Nephron (organoid): Measurements from ENCODE around the gene WIPF2.

ENCODE experiments used
- H3K27ac Mint-ChIP-seq, 3 experiments: 2 replicates each; pipeline ENCODE4 v1.8.0; 2020; ENCODE audit warnings: mixed read lengths in 3 of 3, mild to moderate bottlenecking in 2 of 3, moderate library complexity in 1 of 3
- H3K27me3 Mint-ChIP-seq: 2 replicates; pipeline ENCODE4 v1.8.0; 2021; ENCODE audit warnings: low read depth, mild to moderate bottlenecking, moderate library complexity, mixed read lengths
- H3K36me3 Mint-ChIP-seq: 2 replicates; pipeline ENCODE4 v1.8.0; 2020; ENCODE audit warnings: low read depth, mixed read lengths
- H3K4me1 Mint-ChIP-seq: 2 replicates; pipeline ENCODE4 v1.8.0; 2020; ENCODE audit warnings: mixed read lengths
- H3K4me3 Mint-ChIP-seq, 3 experiments: 2 replicates each; pipeline ENCODE4 v1.8.0; 2020; ENCODE audit warnings: mild to moderate bottlenecking in 3 of 3, mixed read lengths in 3 of 3, moderate library complexity in 2 of 3
- H3K9me3 Mint-ChIP-seq: 2 replicates; pipeline ENCODE4 v1.8.0; 2020; ENCODE audit warnings: mixed read lengths
- TF ChIP-seq, protein P1 (sequence below), 3 experiments: fragments of 200-600 bp; sonication (generic); IDR thresholded peaks; one replicate each; pipeline ENCODE4 v1.5.0; 2021; ENCODE audit warnings: antibody characterized with exemption in 3 of 3; ENCODE audit not compliant: unreplicated experiment in 3 of 3

The WIPF2 gene

DNA sequence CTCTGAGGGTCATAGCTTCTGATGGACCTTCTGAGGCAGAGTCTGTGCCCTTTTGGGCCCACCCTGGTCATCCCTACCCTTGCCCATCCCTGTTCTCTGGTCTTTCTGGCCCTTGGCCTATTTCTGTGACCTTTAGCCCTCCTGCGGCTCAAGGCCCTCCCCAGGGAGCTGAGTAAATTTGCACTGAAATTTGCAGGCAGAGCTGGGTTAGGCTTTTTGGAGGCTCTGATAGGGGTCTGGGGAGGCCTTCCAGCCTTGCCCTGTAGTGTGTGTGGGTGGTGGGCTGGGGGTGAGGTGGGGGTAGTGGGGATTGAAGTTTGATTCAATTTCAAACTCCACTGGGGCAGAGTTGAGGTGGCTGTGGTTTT, 107.7 kb downstream of the WIPF2 start:
- TF ChIP-seq, protein P1, sequence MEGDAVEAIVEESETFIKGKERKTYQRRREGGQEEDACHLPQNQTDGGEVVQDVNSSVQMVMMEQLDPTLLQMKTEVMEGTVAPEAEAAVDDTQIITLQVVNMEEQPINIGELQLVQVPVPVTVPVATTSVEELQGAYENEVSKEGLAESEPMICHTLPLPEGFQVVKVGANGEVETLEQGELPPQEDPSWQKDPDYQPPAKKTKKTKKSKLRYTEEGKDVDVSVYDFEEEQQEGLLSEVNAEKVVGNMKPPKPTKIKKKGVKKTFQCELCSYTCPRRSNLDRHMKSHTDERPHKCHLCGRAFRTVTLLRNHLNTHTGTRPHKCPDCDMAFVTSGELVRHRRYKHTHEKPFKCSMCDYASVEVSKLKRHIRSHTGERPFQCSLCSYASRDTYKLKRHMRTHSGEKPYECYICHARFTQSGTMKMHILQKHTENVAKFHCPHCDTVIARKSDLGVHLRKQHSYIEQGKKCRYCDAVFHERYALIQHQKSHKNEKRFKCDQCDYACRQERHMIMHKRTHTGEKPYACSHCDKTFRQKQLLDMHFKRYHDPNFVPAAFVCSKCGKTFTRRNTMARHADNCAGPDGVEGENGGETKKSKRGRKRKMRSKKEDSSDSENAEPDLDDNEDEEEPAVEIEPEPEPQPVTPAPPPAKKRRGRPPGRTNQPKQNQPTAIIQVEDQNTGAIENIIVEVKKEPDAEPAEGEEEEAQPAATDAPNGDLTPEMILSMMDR (IDR thresholded peaks at IDR 0.05; ENCODE audit: unreplicated experiment in 3 of 3) = no peak
- Mint-ChIP-seq H3K36me3 (peaks cover 11% of the 10 kb centered on the region), H3K9me3 (no peaks in the 10 kb centered on the region), H3K27me3 (no peaks in the 10 kb centered on the region), H3K4me3 (no peak overlapping the region), H3K27ac (peak overlapping the region in 2 of 3 experiments; percentile 71 to 80), H3K4me1 (peaks cover 81% of the 10 kb centered on the region)

DNA sequence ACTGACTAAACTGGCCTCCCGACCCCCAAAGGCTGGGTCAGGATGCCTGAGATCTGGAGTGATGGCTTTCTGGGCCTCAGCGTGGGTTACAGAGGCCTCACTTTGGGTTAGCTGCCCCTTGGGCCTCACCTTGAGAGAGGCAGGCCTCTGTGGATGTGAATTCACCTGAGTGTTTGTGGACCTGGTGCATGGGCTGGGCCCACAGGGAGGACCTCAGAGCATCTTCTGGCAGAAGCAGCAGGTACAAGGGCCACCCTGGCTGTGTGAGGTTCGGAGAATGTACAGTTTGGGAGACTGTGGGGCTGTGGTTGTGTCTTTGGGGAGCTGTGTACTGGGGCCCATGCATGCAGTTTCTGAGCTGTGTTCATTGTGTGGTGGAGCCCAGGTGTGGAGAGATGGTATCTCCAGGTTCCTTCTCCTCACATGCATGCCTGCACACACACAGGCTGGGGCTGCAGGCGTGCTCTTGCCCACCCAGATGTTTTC, 108.2 kb downstream of the WIPF2 start:
- Mint-ChIP-seq H3K27ac (peak overlapping the region; percentile 54 to 84 (median 80)), H3K4me1 (peaks cover 79% of the 10 kb centered on the region), H3K4me3 (peak overlapping the region in 1 of 3 experiments; percentile 34), H3K27me3 (no peaks in the 10 kb centered on the region), H3K36me3 (peaks cover 12% of the 10 kb centered on the region), H3K9me3 (no peaks in the 10 kb centered on the region)
- TF ChIP-seq, protein P1 (IDR thresholded peaks at IDR 0.05; ENCODE audit: unreplicated experiment in 3 of 3) = no peak

DNA sequence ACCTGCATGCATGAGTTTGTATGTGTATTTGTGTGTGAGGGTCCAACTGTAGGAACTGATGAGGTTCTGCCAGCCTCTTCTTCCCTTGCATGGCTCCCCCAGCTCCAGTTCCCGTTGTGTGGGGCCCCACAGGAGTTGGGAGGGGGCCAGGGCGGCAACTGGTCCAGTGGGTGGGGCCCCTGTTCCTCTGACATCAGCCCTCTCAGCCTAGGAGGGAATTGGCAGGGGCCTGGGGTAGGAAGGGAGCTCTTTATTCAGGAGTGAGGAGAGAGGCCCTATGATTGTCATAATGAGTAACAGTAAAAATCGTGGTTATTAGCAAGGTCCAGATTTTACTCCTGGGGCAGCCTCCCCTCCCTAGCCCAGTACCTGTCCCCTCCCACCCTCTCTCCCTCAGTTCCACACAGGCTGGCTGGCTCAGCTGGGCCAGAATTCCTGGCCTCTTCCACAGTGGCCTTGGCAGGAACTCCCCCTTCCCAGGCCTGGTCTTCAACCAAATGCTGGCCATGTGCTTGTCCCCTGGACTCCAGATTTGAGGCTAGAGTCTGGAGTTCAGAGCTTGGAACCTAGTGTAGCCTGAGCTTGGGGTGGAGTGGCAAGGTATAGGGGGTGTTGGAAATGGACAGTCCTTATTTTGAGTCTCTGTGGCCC, 108.8 kb downstream of the WIPF2 start:
- TF ChIP-seq, protein P1 (IDR thresholded peaks at IDR 0.05; ENCODE audit: unreplicated experiment in 3 of 3) = no peak
- Mint-ChIP-seq H3K4me1 (peaks cover 78% of the 10 kb centered on the region), H3K36me3 (peaks cover 16% of the 10 kb centered on the region), H3K4me3 (peak overlapping the region in 1 of 3 experiments; percentile 34), H3K27ac (peak overlapping the region; percentile 54 to 84 (median 80)), H3K27me3 (no peaks in the 10 kb centered on the region), H3K9me3 (no peaks in the 10 kb centered on the region)

DNA sequence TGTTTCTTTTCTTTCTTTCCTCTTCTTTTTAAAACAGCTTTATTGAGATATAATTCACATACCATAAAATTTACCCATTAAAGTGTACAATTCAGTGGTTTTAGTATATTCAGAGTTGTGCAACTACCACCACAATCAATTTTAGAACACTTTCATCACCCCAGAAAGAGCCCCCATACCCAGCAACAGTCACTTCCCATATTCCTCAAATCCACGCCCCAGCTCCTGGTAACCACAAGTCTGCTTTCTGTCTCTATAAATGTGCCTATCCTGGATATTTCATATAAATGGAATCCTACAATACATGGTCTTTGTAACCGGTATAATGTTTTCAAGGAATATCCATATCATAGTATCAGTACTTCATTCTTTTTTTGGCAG, 109.3 kb downstream of the WIPF2 start:
- peak overlapping the region in 2 of 3 experiments; percentile 66 to 80 for H3K27ac Mint-ChIP-seq
- no peaks in the 10 kb centered on the region for H3K27me3 Mint-ChIP-seq
- TF ChIP-seq, protein P1 (IDR thresholded peaks at IDR 0.05; ENCODE audit: unreplicated experiment in 3 of 3) = no peak
- no peaks in the 10 kb centered on the region for H3K9me3 Mint-ChIP-seq
- peaks cover 75% of the 10 kb centered on the region for H3K4me1 Mint-ChIP-seq
- H3K36me3 Mint-ChIP-seq = peaks cover 20% of the 10 kb centered on the region
- H3K4me3 Mint-ChIP-seq = peak overlapping the region in 1 of 3 experiments; percentile 17

DNA sequence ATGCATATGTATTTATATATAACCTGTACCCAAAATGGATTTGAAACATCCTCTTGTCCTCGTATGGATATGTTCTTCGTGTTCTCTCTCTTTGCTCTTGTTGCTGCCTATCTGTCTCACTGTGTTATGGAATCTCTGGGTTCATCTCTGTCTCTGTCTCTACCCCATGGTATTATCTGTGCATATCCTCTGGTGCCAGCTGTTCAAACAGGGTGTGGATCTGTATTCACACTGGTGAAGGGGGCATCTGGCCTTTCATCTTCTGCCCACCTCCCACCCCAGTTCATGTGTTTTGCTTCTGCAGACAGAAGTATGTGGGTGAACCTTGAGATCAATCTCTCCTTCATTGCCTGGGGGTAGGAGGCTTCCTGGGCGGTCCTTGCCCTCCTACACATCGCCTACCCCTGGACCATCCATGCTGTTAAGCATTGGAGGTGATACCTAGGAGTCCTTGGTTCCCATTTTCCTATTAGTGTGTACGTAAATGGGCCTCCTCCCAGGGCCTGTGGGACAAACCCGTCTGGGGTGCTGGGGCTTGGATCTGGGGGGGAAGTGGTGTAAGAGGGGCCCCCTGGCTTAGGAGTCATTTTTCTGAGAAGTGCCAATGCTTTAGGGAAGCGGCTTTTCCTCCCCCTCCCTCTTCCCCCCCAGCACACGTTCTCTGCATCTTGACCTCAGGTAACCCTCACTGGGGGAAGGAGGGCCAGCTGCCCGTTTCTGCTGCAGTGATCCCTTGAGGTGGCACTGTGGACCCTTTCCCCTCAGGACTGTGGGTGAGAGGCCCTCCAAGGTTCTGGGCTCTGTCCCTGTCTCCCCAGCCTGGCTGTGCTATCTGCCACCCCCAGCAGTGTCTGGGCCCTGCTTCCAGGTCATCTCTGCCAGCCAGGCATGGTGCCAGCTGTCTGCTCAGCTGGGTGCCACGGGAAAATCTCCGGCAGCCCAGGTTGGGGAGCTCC, 111.0 kb downstream of the WIPF2 start:
- Mint-ChIP-seq H3K9me3 (no peaks in the 10 kb centered on the region), H3K4me1 (peaks cover 74% of the 10 kb centered on the region), H3K27me3 (no peaks in the 10 kb centered on the region), H3K36me3 (peaks cover 24% of the 10 kb centered on the region), H3K27ac (peak overlapping the region in 2 of 3 experiments; percentile 24 to 79), H3K4me3 (peak overlapping the region in 1 of 3 experiments; percentile 20)
- TF ChIP-seq, protein P1 (IDR thresholded peaks at IDR 0.05; ENCODE audit: unreplicated experiment in 3 of 3) = no peak
